GM19023 (cell line): ENCODE results near the gene TAS2R20.
"Not testable (repeated sequence)": the region's sequence is repeated elsewhere in the genome, so short reads cannot be mapped to it uniquely, and the experiment has no call there.

ENCODE experiments used
- ATAC-seq: cut with Tn5 transposase; IDR thresholded peaks from one replicate; pipeline ENCODE4 v1.9.1; 2021; ENCODE audit warnings: mild to moderate bottlenecking, moderate library complexity; ENCODE audit not compliant: unreplicated experiment

TAS2R20 gene, protein sequence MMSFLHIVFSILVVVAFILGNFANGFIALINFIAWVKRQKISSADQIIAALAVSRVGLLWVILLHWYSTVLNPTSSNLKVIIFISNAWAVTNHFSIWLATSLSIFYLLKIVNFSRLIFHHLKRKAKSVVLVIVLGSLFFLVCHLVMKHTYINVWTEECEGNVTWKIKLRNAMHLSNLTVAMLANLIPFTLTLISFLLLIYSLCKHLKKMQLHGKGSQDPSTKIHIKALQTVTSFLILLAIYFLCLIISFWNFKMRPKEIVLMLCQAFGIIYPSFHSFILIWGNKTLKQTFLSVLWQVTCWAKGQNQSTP

DNA sequence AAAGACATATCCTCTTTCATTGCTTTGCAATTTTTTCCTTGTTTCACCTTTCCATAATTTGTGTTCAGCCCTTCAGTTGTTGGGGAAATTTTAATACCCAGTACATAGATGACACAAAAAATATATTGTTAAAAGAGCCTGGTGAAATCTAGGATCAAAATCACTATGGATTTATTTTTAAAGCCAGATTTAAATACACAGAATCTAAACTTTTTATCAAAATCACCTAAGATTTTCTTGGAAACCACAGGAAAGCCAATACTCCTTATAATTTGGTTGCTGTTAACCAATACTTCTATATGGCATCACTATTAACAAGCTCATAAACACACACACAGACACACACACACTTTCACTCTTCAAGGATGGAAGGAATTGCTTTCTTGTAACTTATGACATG lies at the start of gene TAS2R20:
TAS2R20 (minus strand) TSS at position 101 of the 400 bp plus-strand sequence. CDS start 429 bp downstream, outside the sequence.
- ATAC-seq, result no peak

DNA sequence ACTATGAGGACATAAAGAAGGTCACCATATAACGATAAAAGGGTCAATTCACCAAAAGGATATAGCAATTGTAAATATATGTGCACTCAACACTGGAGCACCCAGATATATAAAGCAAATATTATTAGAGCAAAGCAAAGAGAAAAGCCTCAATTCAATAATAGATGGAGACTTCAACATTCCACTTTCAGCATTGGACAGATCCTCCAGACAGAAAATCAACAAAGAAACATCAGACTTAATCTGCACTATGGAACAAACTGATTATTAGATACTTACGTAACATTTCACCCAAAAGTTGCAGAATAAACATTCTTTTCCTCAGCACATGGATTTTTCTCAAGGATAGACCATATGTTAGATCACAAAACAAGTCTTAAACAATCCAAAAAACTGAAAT lies 43.3 kb upstream of the TAS2R20 start:
- not testable (repeated sequence) for ATAC-seq

DNA sequence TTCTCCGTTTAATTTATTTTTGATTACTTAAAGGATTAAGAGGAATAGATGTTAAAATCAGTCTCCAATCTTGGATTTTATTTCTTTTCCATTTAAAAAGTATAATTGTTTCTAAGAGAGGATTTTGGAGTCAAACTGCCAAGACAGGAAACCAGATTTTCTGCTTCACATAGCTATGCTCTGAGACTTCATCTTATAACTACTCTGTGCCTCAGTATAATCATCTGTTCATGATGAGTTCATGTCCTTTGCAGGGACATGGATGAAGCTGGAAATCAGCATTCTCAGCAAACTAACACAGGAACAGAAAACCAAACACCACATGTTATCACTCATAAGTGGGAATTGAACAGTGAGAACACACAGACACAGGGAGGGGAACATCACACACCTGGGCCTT lies 42.1 kb upstream of the TAS2R20 start:
- ATAC-seq, result no peak

DNA sequence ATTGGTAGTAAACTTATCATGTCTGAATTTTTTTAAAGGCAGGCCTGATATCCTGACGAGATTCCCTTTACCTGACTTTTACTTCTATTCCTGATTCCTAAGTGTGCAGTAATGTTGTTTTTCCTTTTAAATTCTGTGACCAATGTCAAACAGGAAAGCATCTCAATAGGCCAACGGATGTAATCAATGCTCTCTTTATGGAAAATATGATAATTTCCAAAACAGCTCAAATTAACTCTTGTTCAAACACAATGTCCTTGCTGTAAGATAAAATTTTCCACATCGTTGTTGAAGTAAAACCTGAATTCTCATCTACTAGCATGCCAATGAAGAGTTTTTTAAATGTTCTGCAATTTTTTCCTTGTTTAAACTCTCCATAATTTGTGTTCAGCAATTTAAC lies 41.1 kb upstream of the TAS2R20 start:
- ATAC-seq, result no peak

DNA sequence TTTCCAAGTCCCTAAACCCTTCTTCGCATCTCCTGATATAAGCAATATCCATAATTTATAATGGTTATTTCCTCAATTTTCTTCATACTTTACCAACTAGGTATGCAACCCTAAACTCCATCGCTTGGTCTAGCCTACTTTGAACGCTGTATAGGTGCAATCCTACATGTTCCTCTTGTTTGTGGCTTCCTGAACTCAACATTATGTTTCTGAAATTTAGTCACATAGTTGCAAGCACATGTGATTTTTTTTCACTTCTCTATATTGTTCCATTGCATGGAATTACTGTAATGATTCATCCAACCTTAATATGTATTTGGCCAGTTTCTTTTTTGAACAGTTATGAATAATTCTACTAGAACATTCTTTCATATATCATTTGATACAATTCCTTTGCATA lies 35.9 kb upstream of the TAS2R20 start:
- not testable (repeated sequence) for ATAC-seq

DNA sequence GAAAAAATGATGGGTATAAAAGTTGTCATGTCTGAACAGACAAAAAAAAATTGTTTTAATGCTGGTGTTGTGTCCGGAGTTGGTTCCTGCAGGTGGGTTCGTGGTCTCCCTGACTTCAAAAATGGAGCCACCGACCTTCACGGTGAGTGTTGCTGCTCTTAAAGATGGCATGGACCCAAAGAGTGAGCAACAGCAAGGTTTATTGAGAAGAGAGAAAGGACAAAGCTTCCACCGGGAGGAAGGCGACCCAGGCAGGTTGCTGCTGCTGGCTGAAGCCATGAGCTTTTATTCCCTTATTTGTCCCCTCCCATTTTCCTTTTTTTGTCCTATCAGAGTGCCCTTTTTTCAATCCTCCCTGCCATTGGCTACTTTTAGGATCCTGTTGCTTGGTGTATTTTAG lies 33.2 kb upstream of the TAS2R20 start, which contains the start of gene TAS2R31:
TAS2R31 (minus strand) TSS at position 101 of the 400 bp plus-strand sequence; CDS start at position 29, 72 bp downstream.
- ATAC-seq, result no peak

DNA sequence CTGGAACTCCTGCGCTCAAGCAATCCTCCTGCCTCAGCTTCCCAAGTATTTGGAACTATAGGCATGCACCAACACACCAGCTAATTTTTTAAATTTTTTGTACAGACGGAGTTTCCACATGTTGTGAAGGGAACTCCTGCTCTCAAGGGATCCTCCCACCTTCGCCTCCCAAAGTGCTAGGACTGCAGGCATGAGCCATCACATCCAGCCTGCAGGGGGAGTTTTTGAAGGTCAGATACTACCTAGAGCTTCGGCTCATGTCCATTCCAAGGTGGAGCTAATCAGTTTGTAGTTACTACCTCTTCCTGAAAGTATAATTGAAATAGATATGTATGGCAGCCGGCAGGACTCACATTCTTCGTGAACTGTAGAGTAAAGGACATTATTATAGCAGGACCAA lies 28.0 kb upstream of the TAS2R20 start:
- ATAC-seq, result no peak

DNA sequence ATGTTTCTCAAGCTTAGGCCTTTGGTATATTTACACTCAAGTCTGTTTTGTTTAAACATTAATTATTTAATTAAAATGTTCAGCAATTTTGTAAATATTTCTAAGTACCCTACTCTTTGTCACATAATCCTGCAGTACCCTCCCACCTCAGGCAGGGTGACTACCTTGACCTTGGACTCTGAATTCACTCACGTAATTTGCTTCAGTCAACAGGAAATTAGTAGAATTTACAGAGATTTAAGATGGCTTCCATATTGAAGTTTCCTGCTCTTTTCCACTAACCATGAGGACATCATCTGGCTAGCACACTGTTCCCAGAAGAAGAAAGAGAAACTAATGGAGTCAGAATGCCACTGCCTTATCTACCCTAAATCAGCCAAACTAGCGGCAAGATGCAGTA lies 25.3 kb upstream of the TAS2R20 start:
- ATAC-seq, result no peak

DNA sequence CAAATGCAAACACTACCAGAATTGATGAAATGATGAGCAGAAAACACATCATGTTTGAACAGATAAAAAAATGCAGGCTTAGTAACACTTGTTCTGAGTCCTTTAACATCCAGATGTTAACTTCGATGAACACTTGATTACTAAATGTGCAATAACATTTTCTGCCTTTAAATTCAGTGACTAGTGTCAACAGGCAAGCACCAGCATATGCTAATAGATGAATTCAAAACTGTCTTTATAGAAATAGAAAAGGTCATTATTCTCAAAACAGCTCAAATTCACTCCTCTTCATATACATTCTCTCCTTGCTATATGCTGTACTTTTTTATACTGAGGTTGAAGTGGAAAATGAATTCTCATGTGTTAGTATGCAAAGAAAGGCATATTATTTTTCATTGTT lies 24.4 kb upstream of the TAS2R20 start, which contains the start of gene TAS2R19:
TAS2R19 (minus strand) TSS at position 101 of the 400 bp plus-strand sequence; CDS start at position 52, 49 bp downstream.
- no peak for ATAC-seq

DNA sequence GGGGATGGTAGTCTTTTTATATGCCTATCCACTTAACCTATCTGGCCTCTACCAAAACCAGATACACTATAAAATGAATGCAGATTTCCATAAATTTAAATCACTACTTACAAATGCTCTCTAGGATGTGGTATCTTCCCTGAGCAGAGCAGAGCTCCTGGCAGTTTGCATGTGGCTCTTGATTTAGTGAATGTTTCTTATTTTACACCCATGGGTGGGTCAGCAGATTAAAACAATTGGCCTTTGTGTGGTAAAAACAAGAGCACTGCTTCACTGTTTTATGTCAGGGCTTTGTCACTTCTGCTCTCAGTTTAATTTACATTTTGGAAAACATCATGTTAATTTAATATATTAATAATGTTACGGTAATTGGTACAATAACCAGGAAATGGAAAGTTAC lies 18.8 kb upstream of the TAS2R20 start:
- ATAC-seq, result no peak

DNA sequence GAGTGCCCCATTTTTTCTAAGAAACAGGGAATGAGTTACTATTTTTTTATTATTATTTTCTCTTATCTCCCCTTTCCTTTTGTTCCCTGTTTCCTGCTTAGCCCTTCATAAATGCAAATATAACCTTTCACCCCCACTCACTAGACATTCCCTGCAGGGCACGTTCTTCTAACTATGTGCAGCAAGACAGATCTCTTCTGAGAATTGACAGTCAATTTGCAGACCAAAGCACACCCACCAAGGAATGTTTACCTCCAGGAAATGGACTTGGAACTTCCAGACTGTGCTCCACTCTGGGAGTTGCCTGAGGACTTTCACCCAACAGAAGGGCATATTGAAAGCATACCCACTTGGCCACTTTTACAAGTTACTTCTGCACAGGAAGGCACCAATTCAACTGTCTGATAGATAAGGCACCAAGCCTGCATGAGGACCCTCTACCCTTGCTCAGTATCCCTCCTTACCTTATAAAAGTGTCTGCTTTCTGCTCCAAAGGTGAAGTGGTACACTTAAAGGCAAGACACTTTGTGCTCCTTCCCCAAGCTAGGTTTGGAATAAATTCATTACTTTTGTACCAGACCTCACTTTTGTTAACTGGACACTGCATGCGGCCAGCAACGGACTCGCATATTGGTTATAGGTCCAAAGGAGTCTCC lies 17.8 kb upstream of the TAS2R20 start:
- ATAC-seq, result no peak

DNA sequence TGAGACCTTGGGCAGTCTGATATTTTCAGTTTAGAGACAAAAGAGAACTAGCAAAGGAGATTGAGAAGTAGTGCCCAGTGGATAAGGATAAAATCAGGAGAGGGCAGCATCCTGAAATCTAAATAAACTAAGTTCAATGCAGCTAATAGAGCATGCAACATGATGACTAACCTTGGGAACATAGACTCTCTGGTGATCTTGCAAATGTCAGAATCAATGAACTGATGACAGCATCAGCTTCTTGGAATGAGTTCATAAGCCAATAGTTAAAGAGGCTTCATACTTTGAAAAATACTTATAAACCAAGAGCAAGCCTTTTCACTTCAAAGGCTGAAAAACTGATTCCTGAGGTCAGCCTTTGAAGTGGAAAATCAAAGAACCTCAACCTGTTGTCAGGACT lies 16.1 kb upstream of the TAS2R20 start:
- no peak for ATAC-seq

DNA sequence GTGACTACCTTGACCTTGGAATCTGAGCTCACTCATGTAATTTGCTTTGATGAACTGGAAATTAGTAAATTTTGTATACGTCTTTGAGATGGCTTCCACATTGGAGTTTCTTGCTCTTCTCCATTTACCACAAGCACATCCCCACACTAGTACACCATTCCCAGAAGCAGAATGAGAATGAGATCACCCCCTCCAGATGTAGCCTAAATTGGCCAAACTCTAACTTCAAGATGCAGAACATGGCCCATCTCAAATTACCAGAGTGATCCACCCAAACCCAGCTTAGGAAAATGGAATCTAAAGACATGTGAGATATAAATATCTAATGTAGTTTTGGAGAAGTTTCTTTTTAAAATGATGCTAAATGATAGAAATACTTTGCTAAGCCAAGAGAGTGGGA lies 9.5 kb upstream of the TAS2R20 start:
- ATAC-seq, result no peak

DNA sequence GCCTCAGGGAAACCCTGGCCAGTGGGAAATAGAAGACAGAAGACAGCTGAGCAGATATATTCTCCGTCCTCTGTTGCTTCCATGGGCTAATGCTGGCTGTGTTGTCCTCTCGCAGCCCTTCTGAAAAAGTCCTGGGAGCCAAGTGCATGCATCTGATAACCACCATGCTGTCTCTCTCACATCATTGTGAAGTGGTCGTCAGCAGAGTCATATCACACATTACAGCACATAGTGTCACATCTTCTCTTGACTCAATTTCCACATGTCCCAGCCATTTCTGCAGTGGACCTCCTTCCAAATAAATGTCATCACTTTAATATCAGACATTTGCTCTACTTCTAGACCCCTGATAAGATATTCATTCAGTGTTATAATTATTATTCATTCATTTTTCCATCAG lies 3.8 kb downstream of the TAS2R20 start:
- ATAC-seq, result no peak

DNA sequence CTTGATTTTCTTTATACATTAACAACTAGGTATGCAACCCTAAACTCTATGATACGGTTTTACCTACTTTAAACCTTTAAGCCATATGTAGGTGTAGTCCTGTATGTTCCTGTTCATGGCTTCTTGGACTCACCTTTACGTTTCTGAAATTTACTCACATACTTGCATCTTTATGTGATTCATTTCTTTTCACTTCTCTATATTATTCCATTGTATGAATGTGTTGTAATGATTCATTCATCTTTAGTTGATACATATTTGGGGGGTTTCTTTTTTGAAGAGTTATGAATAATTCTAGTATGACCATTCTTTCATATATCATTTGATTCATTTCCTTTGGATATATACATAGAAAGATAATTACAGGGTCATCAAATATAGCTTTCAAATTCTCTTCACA lies 9.0 kb downstream of the TAS2R20 start:
- no peak for ATAC-seq

DNA sequence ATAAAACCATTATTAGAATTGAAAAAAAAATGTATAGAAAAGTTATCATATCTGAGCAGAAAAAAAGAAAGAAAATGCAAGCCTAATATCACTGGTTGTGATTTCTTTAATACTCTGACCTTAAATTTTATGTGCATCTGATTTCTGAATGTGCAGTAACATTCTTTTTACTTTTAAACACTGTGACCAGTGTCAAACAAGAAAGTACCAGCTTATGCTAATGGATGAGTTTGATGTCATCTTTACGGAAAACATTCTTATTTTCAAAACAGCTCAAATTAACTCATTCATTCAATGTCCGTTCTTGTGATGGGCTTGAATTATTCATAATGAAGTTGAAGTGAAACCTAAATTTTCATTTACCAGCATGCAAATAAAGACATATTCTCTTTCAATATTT lies 11.3 kb downstream of the TAS2R20 start, which contains the start of gene TAS2R50:
TAS2R50 (minus strand) TSS at position 101 of the 400 bp plus-strand sequence; CDS start at position 49, 52 bp downstream.
- no peak for ATAC-seq

DNA sequence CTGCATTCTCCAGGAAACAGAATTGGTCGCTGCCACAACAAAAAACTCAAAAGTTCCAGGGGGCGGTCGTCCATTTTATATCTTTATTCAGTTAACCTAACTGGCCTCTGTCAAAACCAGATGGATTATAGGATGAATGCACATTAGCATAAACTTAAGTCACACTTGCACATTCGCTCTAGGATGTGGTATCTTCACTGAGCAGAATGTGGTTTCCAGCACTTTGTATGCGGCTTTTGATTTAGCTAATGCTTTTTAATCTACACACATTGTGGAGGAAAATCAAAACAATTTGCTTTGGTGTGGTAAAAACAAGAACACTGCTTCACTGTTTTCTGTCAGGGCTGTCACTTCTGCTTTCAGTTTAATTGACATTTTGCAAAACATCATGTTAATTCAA lies 15.9 kb downstream of the TAS2R20 start:
- no peak for ATAC-seq

DNA sequence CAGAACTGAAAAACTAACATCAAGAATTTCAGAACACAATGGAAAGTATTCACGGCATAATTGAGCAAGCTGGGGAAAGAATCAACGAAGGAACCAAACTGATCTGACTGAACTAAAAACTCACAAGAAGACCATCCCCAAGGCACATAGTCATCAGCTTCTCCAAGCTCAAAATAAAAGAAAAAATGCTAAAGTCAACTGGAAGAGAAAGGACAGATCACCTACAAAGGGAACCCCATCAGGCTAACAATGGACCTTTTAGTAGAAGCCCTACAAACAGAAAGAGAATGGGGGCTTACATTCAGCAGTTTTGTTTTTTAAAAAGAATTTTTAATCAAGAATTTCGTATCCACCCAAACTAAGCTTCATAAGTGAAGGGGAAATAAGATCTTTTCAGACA lies 23.1 kb downstream of the TAS2R20 start:
- ATAC-seq, result no peak

DNA sequence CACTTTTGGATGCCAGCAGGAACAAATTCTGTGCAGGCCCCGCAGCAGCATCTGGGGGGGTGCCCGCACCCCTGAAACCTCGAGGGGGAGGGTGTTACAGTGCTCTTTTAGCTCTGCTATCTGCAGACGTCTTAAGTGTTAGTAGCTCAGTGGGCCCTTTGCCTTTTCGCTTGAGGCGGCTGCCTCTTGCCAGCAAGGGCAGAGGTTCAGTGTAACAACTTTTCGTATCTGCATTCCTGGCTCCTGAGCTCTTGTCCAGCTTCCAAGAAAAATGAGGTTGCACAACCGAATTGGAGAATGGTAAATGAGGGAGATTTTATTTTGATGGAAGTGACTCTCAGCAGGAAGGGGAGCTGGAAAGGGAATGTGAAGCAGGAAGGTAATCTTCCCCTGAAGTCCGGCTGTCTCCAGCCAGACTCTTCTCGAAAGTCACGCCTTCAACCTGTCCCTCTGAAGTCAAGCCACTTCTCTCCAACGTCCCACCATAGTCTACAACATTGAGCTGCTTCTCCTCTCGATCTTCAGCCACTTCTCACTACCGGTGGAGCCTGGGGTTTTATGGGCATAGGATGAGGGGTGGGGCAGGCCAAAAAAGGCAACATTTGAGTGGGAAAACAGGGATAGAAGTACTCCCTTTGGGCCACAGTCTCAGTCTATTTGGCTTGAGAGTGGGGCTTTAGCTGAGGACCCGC lies 29.2 kb downstream of the TAS2R20 start:
- ATAC-seq, result no peak

DNA sequence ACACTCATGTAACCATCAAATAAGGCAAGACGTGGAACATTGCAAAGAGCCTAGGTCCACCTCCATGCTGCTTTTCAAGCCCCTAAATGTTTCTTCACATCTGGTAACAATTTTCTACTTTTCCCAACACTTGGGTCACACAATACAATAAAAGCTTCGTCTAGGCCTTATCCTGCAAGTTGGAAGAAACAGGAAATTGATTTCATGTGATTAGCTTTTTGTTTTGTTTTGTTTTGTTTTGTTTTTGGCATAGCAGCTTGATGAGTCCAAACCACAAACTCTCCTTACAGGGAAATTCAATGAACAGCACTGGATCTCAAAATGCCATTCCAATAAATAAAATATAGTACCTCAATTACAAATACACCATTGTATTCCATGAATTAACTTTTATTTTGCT lies 30.7 kb downstream of the TAS2R20 start:
- ATAC-seq, result no peak

DNA sequence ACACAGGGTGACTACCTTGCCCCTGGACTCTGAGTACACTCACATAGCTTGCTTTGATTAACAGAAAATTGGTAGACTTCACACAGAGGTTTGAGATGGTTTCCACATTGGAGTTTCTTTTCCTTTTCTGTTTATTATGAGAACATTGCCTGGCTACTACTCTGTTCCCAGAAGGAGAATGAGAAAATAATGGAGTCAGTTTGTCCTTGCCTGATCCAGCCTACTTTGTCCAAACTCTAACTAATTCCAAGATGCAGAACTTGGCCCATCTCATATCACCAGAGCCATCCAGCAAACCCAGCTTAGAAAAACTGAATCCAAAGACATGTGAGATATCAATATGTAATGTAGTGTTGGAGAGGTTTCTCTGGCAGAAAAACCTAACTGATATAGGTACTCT lies 31.8 kb downstream of the TAS2R20 start:
- no peak for ATAC-seq

DNA sequence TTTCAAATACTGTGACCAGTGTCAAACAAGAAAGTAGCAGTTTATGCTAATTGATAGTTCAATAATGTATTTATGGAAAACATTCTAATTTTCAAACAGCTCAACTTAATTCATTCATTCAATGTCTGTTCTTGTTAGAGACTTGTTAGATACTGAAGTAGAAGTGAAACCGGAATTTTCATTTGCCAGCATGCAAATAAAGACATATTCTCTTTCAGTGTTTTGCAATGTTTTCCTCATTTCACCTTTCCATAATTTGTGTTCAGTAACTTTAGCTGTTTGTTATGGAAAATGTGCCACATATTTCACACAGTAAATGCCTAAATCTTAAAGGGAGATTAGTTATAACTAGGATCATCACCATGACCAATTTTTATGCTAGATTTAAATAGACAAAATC lies 32.6 kb downstream of the TAS2R20 start:
- ATAC-seq, result no peak
